Lung (tissue), 16 donors: Measurements from ENCODE around the gene KSR1. TPM values are rescaled to one million over a fixed set of nuclear protein-coding genes. Genes with fewer than 3 reads are reported as not detected.
"Not testable (repeated sequence)": the region's sequence is repeated elsewhere in the genome, so short reads cannot be mapped to it uniquely, and the experiment has no call there.

Experiments
- ATAC-seq: fragments of 200-7000 bp; cut with Tn5 transposase; one replicate; pipeline ENCODE4 v1.9.1; 2020; ENCODE audit warnings: moderate number of reproducible peaks; ENCODE audit not compliant: insufficient read depth, low FRiP score
- DNase-seq, 3 donors: peaks; one replicate each; pipeline ENCODE4 v3.0.0-alpha.2; 2013 to 2017
- H3K27ac ChIP-seq, 2 donors: one replicate each; pipeline ENCODE4 v1.5.1; 2013; ENCODE audit warnings: mild to moderate bottlenecking in 2 of 2, moderate library complexity in 2 of 2, control low read depth in 1 of 2, inconsistent platforms in 1 of 2, low read depth in 1 of 2, low read length in 1 of 2
- H3K27me3 ChIP-seq, 3 donors: one replicate each; pipeline ENCODE4 v1.5.1; 2013; ENCODE audit warnings: low read length in 2 of 3; ENCODE audit not compliant: control insufficient read depth in 3 of 3, insufficient read depth in 3 of 3
- H3K36me3 ChIP-seq, 4 donors: one replicate each; pipeline ENCODE4 v1.5.1; 2013; ENCODE audit warnings: low read length in 4 of 4, mild to moderate bottlenecking in 1 of 4, moderate library complexity in 1 of 4; ENCODE audit not compliant: control insufficient read depth in 4 of 4, insufficient read depth in 4 of 4
- H3K4me1 ChIP-seq, 5 donors: one replicate each; pipeline ENCODE4 v1.5.1; 2013; ENCODE audit warnings: low read length in 5 of 5, mild to moderate bottlenecking in 2 of 5, moderate library complexity in 1 of 5; ENCODE audit not compliant: control insufficient read depth in 5 of 5, insufficient read depth in 5 of 5
- H3K4me3 ChIP-seq: one replicate; pipeline ENCODE4 v1.5.1; 2013; ENCODE audit warnings: mild to moderate bottlenecking, control low read depth, moderate library complexity
- H3K9ac ChIP-seq, 2 donors: one replicate each; pipeline ENCODE4 v1.5.1; 2013; ENCODE audit warnings: low read length in 2 of 2, control low read depth in 1 of 2; ENCODE audit not compliant: insufficient read depth in 1 of 2
- H3K9me3 ChIP-seq, 4 donors: one replicate each; pipeline ENCODE4 v1.5.1; 2013; ENCODE audit warnings: low read length in 3 of 4, mild to moderate bottlenecking in 1 of 4, moderate library complexity in 1 of 4; ENCODE audit not compliant: control insufficient read depth in 4 of 4, insufficient read depth in 3 of 4
- WGBS, 2 donors: extraction: QIAGEN DNeasy Blood & Tissue Kit; methylation state at CpG; one replicate each; pipeline ENCODE4 v1.1.7; 2013; 5-methylcytosine and 5-hydroxymethylcytosine counted together
- long read RNA-seq, 5 donors: transcript quantifications; one replicate each; lab custom pipeline, GENCODE V29; 2026
- polyA plus RNA-seq, 2 donors: library from polyadenylated mRNA; stranded (reverse); fragments of 200-250 nt; gene quantifications; one replicate each; pipeline ENCODE4 v1.2.1, GENCODE V29; 2013
- total RNA-seq, 2 donors: library from RNA; depleted of rRNA in 1 of 2; stranded (reverse); fragments of >200 nt in 1 of 2; gene quantifications; one replicate each; pipeline ENCODE4 v1.2.1, GENCODE V29; 2014 to 2021
- TF ChIP-seq, protein P1 (sequence below): IDR thresholded peaks from 2 replicates; pipeline ENCODE4 v1.5.1; 2012; ENCODE audit warnings: mild to moderate bottlenecking; ENCODE audit errors: control extremely low read depth, extremely low read depth
- donor health status: control.
- donor health status: control.
- donor health status: Bipolar disorder and iron deficiency.
- donor health status: healthy.
- donor health status: DM: yes; HTN: yes; CAD: no.

KSR1 gene
- total RNA-seq, result 10 to 100 TPM; 46.0 to 70.0 TPM
- 10 to 100 TPM; 26.8 to 38.7 TPM for polyA plus RNA-seq
- long read RNA-seq, donor 1, partial matches to known transcripts, result 16 of 17 reads
- long read RNA-seq, donor 1, other reads (novel, unspliced or antisense), result 0 of 17 reads
- long read RNA-seq, donor 2, partial matches to known transcripts, result 0 of 1 reads
- long read RNA-seq, donor 2, other reads (novel, unspliced or antisense), result 0 of 1 reads
- long read RNA-seq, donor 3, result 0 reads
- long read RNA-seq, donor 4, partial matches to known transcripts, result 0 of 1 reads
- long read RNA-seq, donor 4, other reads (novel, unspliced or antisense), result 0 of 1 reads
- long read RNA-seq, donor 5, partial matches to known transcripts, result 0 of 2 reads
- long read RNA-seq, donor 5, other reads (novel, unspliced or antisense), result 0 of 2 reads

GRCh38 chr17:27455914-27456680 lies at the start of gene KSR1:
Gene KSR1, plus strand, starts transcription at chr17:27456448. Its CDS starts 196 bp downstream, at chr17:27456644.
- peak; percentile 94 for ATAC-seq
- WGBS, 2 donors, result 0% methylated on average over 41 to 87 of the region's 88 CpGs
- TF ChIP-seq, protein P1, sequence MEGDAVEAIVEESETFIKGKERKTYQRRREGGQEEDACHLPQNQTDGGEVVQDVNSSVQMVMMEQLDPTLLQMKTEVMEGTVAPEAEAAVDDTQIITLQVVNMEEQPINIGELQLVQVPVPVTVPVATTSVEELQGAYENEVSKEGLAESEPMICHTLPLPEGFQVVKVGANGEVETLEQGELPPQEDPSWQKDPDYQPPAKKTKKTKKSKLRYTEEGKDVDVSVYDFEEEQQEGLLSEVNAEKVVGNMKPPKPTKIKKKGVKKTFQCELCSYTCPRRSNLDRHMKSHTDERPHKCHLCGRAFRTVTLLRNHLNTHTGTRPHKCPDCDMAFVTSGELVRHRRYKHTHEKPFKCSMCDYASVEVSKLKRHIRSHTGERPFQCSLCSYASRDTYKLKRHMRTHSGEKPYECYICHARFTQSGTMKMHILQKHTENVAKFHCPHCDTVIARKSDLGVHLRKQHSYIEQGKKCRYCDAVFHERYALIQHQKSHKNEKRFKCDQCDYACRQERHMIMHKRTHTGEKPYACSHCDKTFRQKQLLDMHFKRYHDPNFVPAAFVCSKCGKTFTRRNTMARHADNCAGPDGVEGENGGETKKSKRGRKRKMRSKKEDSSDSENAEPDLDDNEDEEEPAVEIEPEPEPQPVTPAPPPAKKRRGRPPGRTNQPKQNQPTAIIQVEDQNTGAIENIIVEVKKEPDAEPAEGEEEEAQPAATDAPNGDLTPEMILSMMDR, result no peak
- DNase-seq, result peak; percentile 91 to 96 (median 94)
- Histone ChIP-seq H3K4me3 (peak within 1 kb of the TSS; percentile 72), H3K27me3 (no peaks in the 10 kb centered on the region), H3K36me3 (no peaks in the 10 kb centered on the region), H3K9ac (peak within 1 kb of the TSS; percentile 41 to 86), H3K27ac (peak within 1 kb of the TSS; percentile 62 to 67), H3K4me1 (peaks cover 0 to 32% (median 9%) of the 10 kb centered on the region in 5 donors), H3K9me3 (no peaks in the 10 kb centered on the region)

GRCh38 chr17:27407916-27408864 lies 48.1 kb upstream of the KSR1 start:
- no peaks in the 10 kb centered on the region for H3K27me3 ChIP-seq
- H3K36me3 ChIP-seq, result no peaks in the 10 kb centered on the region
- DNase-seq (peak; percentile 44 to 57 (median 55)), ATAC-seq (no peak)
- no peak overlapping the region for H3K4me3 ChIP-seq
- no peaks in the 10 kb centered on the region for H3K9me3 ChIP-seq
- TF ChIP-seq, protein P1, result no peak
- H3K9ac ChIP-seq, result no peak overlapping the region
- H3K27ac ChIP-seq, result no peak overlapping the region
- WGBS, 2 donors, result 54 to 61% methylated on average over 6 of the region's 6 CpGs
- H3K4me1 ChIP-seq, result peaks cover 0 to 13% (median 3%) of the 10 kb centered on the region in 5 donors

DNA sequence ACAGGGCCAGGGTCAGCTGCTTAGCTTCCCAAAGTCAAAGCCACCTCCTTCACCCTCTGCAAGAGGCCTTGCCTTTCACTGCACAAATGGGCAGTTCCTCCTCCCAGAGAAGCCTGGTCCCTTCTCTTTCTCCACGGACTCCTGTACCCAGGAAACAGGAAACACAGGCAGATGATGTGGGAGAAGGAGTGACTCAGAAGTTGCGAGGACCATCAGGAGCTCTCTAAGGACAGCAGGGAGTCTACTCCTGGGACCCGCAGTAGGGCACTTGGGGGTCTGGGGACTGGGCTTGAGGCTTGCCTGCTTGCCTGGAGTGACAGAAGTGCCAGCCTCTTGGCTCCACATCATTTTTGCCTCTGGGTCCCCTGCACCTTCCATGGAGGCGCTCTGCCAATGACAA lies 47.4 kb upstream of the KSR1 start:
- 66 to 67% methylated on average over 4 of the region's 4 CpGs for WGBS, 2 donors
- H3K9me3 ChIP-seq, result no peaks in the 10 kb centered on the region
- no peak overlapping the region for H3K9ac ChIP-seq
- ATAC-seq (no peak), DNase-seq (no peak)
- H3K27me3 ChIP-seq, result no peaks in the 10 kb centered on the region
- H3K36me3 ChIP-seq, result no peaks in the 10 kb centered on the region
- no peak overlapping the region for H3K27ac ChIP-seq
- TF ChIP-seq, protein P1, result no peak
- H3K4me1 ChIP-seq, result peaks cover 0 to 13% (median 3%) of the 10 kb centered on the region in 5 donors
- no peak overlapping the region for H3K4me3 ChIP-seq

DNA sequence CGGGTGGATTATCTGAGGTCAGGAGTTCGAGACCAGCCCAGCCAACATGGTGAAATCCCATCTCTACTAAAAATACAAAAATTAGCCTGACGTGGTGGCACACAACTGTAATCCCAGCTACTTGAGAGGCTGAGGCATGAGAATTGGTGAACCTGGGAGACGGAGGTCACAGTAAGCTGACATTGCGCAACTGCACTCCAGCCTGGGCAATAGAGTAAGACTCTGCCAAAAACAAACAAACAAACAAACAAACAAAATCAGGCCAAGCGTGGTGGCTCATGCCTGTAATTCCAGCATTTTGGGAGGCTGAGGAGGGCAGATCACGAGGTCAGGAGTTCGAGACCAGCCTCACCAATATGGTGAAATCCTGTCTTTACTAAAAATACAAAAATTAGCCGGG lies 44.1 kb upstream of the KSR1 start:
- not testable (repeated sequence) for DNase-seq
- 86 to 88% methylated on average over 9 of the region's 9 CpGs for WGBS, 2 donors

More for the DNA sequence above, 44.1 kb upstream of the KSR1 start:
- H3K27ac ChIP-seq, H3K9me3 ChIP-seq, H3K4me3 ChIP-seq, H3K36me3 ChIP-seq, H3K9ac ChIP-seq, H3K27me3 ChIP-seq, ATAC-seq: not testable (repeated sequence)
- peaks cover 0 to 13% (median 3%) of the 10 kb centered on the region in 5 donors for H3K4me1 ChIP-seq
